ENCODE data around the gene CNTNAP2.
"Not testable (repeated sequence)": the region's sequence is repeated elsewhere in the genome, so short reads cannot be mapped to it uniquely, and the experiment has no call there.

CNTNAP2 gene

DNA sequence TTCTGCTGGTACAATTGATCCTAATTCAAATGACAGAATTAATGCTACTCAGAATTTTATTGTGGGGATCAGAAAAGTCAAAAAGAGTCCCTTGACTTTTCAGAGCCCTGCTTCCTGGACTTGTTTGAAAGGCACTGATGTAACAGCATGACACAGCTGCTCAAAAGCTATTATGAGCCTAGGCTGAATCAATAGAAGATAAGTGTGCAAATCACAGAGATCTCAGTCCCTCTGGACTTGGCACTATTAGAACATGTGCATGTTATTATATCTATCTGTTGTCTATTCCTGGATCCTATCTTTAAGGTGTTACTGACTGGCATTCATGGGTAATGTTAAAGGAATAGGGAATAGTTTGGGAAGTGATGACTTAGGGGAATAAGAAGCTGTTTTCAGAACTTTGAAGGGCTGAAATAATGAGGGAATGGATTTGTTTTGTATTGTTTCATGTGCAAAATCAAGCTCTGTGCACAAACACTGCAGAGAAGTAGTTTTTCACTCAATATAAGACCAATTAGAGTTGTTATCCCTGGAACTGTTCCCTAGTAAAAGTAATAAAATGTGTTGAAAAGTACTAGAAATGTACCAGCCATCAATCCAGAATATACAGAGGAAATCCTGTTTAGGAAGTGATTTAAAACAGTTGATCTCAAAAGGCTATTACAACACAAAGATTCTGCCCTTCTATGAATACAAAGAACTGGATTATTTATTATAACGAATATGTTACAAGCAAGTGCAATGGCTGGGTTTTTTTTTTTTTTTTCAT lies 1659.1 kb downstream of the CNTNAP2 start:
- Mint-ChIP-seq H3K4me1 (no peaks in the 10 kb centered on the region), H3K27ac (no peak overlapping the region), H3K27me3 (no peaks in the 10 kb centered on the region), H3K9me3 (no peaks in the 10 kb centered on the region), H3K4me3 (no peak overlapping the region), H3K36me3 (no peaks in the 10 kb centered on the region)
- CTCF ChIA-PET: no interaction called here
- no peak for DNase-seq

DNA sequence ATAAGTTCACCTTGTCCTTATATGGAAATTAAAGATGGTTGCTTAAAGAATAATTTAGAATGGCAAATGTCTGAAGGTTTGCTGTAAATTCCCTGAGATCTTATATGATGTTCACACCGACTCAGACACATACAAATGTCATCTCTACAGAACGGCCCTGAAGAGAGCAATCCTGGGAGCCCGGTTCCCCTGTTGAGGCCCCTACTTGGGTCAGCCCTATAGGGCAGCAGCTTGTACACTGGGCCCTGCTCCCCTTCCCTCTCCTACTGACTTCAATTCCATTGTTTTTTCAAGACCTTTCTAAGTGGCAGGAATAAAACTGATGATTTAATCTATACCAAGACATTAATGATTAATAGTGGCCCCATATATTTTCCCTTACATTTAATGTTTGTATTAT lies 1660.7 kb downstream of the CNTNAP2 start:
- Mint-ChIP-seq H3K27me3 (no peaks in the 10 kb centered on the region), H3K4me1 (no peaks in the 10 kb centered on the region), H3K9me3 (no peaks in the 10 kb centered on the region), H3K4me3 (no peak overlapping the region), H3K36me3 (no peaks in the 10 kb centered on the region), H3K27ac (no peak overlapping the region)
- no peak for DNase-seq
- CTCF ChIA-PET: no interaction called here

DNA sequence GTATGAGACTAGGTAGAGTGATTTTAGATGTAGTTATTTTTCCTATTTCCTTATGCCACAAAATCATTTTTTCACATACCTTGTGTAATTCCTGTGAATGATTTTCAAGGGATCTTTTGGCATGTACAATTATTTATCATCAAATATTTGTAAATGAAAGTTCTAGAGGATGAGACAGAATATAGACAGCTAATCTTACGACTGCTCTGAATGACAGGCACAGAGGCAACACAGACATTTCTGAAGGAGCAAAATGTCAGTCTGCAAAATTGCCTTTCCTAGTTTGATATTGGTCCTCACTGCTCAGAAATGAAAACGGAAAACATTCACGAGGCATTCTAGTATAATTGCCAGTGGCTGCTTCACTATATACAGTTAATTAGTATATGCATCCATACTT lies 1663.3 kb downstream of the CNTNAP2 start:
- Mint-ChIP-seq H3K27me3 (no peaks in the 10 kb centered on the region), H3K9me3 (peaks cover 2% of the 10 kb centered on the region), H3K36me3 (no peaks in the 10 kb centered on the region), H3K4me3 (no peak overlapping the region), H3K4me1 (no peaks in the 10 kb centered on the region), H3K27ac (no peak overlapping the region)
- no peak for DNase-seq
- CTCF ChIA-PET: no interaction called here

DNA sequence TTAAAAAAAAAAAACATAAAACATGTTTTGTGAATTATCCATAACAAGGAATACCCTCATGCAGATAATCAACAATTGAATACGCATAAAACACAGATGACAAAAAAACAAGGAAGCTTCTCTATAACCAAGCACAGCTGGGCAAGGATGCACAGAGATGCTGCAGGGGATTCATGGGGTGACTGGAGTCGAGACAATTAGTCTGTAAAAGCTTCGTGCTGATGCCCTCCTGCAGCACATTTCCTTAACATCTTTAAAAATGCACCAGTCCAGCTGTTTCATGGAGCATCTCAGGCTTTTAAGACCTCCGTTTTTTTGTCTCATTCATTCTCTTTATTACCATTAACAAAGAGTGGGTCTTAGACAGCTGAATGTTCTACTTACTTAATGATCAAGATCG lies 1680.0 kb downstream of the CNTNAP2 start:
- no peaks in the 10 kb centered on the region for H3K36me3 Mint-ChIP-seq
- H3K4me1 Mint-ChIP-seq: no peaks in the 10 kb centered on the region
- no peak overlapping the region for H3K27ac Mint-ChIP-seq
- no peak for DNase-seq
- H3K4me3 Mint-ChIP-seq: no peak overlapping the region
- no peaks in the 10 kb centered on the region for H3K27me3 Mint-ChIP-seq
- CTCF ChIA-PET: no interaction called here
- H3K9me3 Mint-ChIP-seq: peaks cover 2% of the 10 kb centered on the region

DNA sequence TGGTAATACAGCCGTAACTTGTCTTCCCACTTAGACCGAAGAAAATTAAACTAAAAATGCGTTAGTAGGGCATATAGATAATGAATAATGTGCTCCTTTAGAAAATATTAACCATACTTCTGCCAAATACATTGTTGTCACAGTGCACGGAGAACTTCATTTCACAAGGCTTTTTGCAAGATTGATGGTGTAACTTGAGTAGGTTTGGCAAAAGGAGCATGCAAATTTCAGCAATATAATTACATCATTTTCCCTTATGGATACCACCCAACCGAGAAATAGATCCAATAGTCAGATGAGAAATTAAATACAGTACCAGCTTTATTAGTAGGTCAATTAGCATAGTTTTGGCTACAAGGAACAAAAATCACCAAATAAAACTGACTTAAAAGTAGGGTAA lies 1681.4 kb downstream of the CNTNAP2 start:
- Mint-ChIP-seq H3K9me3 (peaks cover 2% of the 10 kb centered on the region), H3K27ac (no peak overlapping the region), H3K4me3 (no peak overlapping the region), H3K4me1 (no peaks in the 10 kb centered on the region), H3K27me3 (no peaks in the 10 kb centered on the region), H3K36me3 (no peaks in the 10 kb centered on the region)
- DNase-seq: no peak
- CTCF ChIA-PET: no interaction called here

DNA sequence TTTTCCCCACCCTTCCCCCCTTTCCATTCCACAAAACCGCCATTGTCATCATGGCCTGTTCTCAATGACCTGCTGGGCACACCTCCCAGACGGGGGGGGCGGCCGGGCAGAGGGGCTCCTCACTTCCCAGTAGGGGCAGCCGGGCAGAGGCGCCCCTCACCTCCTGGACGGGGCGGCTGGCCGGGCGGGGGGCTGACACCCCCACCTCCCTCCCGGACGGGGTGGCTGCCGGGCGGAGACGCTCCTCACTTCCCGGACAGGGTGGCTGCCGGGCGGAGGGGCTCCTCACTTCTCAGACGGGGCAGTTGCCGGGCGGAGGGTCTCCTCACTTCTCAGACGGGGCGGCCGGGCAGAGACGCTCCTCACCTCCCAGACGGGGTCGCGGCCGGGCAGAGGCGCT lies 1685.2 kb downstream of the CNTNAP2 start:
- H3K36me3 Mint-ChIP-seq, H3K27ac Mint-ChIP-seq, H3K4me3 Mint-ChIP-seq, H3K4me1 Mint-ChIP-seq, DNase-seq, CTCF ChIA-PET, H3K9me3 Mint-ChIP-seq, H3K27me3 Mint-ChIP-seq: not testable (repeated sequence)

DNA sequence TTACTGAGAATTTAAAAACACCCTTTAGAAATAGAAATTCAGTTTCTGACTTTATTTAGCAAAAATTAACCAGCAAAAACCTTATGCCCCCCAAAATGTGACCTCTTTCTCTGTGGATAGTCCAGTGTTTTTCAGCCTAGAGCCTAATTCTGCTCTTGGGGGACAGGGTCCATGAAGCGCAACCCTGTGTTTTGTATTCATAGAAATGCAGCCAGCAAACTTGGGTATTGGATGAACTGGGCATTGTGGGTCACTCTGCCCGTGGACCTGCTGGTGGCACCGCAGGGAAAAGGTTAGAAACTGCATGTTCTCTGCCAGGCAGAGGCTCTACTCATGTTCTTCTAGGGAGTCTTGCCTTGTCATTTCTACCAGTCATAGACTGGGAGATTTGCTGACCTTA lies 1686.5 kb downstream of the CNTNAP2 start:
- H3K27ac Mint-ChIP-seq: no peak overlapping the region
- H3K27me3 Mint-ChIP-seq: no peaks in the 10 kb centered on the region
- CTCF ChIA-PET: no interaction called here
- H3K36me3 Mint-ChIP-seq: no peaks in the 10 kb centered on the region
- no peak for DNase-seq
- H3K4me3 Mint-ChIP-seq: no peak overlapping the region
- peaks cover 8% of the 10 kb centered on the region for H3K9me3 Mint-ChIP-seq
- no peaks in the 10 kb centered on the region for H3K4me1 Mint-ChIP-seq

DNA sequence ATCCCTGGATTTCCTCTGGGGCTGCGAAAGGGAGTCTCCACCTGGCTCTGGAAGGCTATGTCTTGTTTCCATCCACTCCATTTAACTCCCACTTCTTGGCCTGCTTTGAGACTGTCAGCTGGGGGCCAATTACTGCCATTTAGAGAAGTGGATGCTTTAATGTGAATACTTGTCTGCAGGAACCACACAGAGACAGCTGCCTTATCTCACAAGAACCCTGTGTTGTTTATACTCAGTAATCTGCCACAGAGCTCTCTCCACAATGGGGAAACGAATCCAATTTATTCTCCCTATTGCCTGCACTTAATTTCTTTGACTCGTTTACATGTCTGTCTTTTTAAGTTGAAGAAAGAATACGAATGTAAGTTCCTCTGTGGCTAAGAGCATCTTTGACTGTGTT lies 1687.0 kb downstream of the CNTNAP2 start:
- no peak for DNase-seq
- H3K36me3 Mint-ChIP-seq: no peaks in the 10 kb centered on the region
- CTCF ChIA-PET: no interaction called here
- H3K4me1 Mint-ChIP-seq: no peaks in the 10 kb centered on the region
- peaks cover 8% of the 10 kb centered on the region for H3K9me3 Mint-ChIP-seq
- no peaks in the 10 kb centered on the region for H3K27me3 Mint-ChIP-seq
- H3K27ac Mint-ChIP-seq: no peak overlapping the region
- no peak overlapping the region for H3K4me3 Mint-ChIP-seq

DNA sequence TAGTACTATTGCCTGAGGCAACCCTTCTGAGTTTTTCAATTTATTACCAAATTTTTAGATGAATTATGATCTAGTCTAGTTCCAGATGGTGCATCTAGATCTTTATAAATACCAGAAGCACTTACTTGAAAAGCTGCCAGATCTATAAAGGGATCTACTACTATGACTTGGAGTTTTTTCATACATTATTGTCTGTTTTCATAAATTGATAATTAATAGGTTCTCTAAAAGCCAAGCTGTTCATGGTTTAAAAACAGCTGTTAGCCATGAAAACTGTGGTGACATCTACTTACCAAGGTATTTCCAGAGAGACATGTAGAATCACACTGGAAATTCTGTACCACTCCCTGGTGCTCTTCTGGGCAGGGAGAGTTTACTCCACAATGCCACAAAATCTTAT lies 1687.4 kb downstream of the CNTNAP2 start:
- no peaks in the 10 kb centered on the region for H3K4me1 Mint-ChIP-seq
- peaks cover 8% of the 10 kb centered on the region for H3K9me3 Mint-ChIP-seq
- H3K27me3 Mint-ChIP-seq: no peaks in the 10 kb centered on the region

DNA sequence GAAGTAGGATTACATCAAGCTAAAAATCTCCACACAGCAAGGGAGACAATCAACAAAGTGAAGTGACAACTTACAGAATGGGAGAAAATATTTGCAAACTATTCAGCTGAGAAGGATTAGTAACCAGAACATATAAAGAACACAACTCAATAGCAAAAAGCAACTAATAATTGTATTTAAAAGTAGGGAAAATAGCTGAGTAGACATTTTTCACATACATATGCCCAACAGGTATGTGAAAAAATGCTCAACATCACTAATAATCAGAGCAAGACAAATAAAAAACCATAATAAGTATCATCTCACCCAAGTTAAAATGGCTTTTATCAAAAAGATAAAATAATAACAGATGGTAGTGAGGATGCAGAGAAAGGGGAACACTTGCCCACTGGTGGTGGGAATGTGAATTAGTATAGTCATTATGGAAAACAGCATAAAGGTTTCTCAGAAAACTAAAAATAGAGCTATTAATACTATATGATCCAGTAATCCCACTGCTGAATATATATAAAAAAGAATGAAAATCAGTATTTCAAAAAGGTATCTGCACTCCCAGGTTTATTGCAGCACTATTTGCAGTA lies 1689.5 kb downstream of the CNTNAP2 start:
- no peak for DNase-seq
- Mint-ChIP-seq H3K9me3 (peaks cover 6% of the 10 kb centered on the region), H3K4me3 (no peak overlapping the region), H3K27me3 (no peaks in the 10 kb centered on the region), H3K4me1 (no peaks in the 10 kb centered on the region), H3K36me3 (no peaks in the 10 kb centered on the region), H3K27ac (no peak overlapping the region)
- CTCF ChIA-PET: no interaction called here

More for the DNA sequence above, 1687.4 kb downstream of the CNTNAP2 start:
- no peak for DNase-seq
- Mint-ChIP-seq H3K36me3 (no peaks in the 10 kb centered on the region), H3K27ac (no peak overlapping the region), H3K4me3 (no peak overlapping the region)
- CTCF ChIA-PET: no interaction called here

DNA sequence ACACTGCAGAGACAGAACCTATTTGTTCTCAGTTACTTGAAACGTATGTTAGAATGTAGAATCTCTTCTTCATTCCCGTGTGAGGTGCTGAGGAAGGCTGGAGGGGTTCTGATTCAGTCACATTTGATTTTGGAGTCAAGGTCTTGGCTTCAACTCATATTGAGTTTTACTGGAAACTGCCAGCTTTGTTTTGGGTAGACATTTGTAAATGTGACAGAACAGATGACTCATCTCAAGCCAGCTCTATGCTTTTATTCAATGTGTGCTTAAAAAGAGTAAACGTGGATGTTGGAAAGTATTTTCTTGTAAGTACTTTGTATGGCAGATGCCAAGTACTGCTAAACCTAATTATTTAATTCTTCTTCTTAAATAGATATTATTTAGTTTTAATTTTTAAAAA lies 1693.2 kb downstream of the CNTNAP2 start:
- Mint-ChIP-seq H3K27ac (no peak overlapping the region), H3K4me3 (no peak overlapping the region), H3K36me3 (no peaks in the 10 kb centered on the region), H3K9me3 (peaks cover 8% of the 10 kb centered on the region), H3K4me1 (no peaks in the 10 kb centered on the region), H3K27me3 (no peaks in the 10 kb centered on the region)
- CTCF ChIA-PET: no interaction called here
- DNase-seq: no peak

DNA sequence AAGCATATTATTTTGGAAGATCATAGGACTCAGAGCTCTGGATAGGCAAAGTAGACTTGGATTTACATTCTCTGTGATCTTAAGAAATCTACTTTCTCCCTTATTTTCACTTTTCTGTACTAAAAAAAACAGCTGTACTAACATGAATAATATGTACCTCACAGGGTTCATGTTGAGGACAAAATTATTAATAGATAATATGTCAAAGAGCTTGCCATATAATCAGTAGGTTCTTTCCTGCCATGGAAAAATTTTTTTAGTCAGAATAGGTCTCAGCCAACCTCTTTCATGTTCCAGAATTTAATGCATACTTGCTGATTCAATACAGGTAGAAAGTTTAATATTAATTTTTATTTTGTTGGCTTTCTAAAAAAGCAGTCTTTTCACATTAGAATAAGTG lies 1693.7 kb downstream of the CNTNAP2 start:
- H3K36me3 Mint-ChIP-seq: no peaks in the 10 kb centered on the region
- CTCF ChIA-PET: no interaction called here
- H3K27me3 Mint-ChIP-seq: no peaks in the 10 kb centered on the region
- no peak overlapping the region for H3K4me3 Mint-ChIP-seq
- no peak for DNase-seq
- no peaks in the 10 kb centered on the region for H3K4me1 Mint-ChIP-seq
- peaks cover 7% of the 10 kb centered on the region for H3K9me3 Mint-ChIP-seq
- H3K27ac Mint-ChIP-seq: no peak overlapping the region

DNA sequence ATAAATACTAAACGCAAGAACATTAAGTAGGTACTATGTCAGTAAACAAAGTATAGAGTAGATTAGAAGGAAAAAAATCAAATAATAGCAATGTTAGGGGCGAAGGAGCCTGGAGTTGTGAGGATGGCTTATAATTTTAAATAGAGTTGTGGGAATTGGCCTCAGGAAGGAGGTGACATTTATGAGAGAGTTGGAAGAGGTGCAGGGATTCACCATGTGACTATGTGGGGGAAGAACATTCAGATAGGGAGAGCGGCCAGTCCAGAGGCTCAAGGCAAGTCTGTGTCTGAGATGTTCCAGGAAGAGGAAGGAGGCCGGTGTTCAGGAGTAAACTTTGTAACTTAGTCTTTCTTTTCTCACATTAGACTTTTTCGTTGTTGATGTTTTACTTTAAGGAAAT lies 1695.3 kb downstream of the CNTNAP2 start:
- no peaks in the 10 kb centered on the region for H3K27me3 Mint-ChIP-seq
- H3K9me3 Mint-ChIP-seq: peaks cover 3% of the 10 kb centered on the region
- H3K27ac Mint-ChIP-seq: no peak overlapping the region
- no peaks in the 10 kb centered on the region for H3K36me3 Mint-ChIP-seq
- DNase-seq: no peak
- no peaks in the 10 kb centered on the region for H3K4me1 Mint-ChIP-seq
- CTCF ChIA-PET: no interaction called here
- H3K4me3 Mint-ChIP-seq: no peak overlapping the region

DNA sequence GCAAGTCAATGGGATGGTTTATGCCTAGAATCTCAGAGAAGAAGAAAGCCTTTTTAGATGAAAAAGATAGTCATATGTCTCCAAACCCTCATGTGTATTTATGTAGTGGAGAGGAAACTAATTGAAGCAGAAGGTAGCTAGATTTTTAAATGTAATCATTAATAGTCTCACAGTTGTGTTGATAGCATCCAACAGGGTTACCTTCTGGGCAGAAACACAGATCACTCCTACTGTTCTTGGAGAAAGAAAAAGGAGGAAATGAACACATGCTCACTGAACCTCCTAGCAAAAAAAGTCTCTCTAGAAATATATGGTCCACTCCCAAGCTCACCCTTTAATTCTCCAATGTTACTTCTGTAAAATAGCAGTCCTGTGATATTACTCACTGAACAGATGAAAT lies 1696.7 kb downstream of the CNTNAP2 start:
- no peak overlapping the region for H3K4me3 Mint-ChIP-seq
- CTCF ChIA-PET: no interaction called here
- H3K27me3 Mint-ChIP-seq: no peaks in the 10 kb centered on the region
- no peaks in the 10 kb centered on the region for H3K4me1 Mint-ChIP-seq
- no peak for DNase-seq
- no peak overlapping the region for H3K27ac Mint-ChIP-seq
- H3K36me3 Mint-ChIP-seq: no peaks in the 10 kb centered on the region
- peaks cover 3% of the 10 kb centered on the region for H3K9me3 Mint-ChIP-seq

DNA sequence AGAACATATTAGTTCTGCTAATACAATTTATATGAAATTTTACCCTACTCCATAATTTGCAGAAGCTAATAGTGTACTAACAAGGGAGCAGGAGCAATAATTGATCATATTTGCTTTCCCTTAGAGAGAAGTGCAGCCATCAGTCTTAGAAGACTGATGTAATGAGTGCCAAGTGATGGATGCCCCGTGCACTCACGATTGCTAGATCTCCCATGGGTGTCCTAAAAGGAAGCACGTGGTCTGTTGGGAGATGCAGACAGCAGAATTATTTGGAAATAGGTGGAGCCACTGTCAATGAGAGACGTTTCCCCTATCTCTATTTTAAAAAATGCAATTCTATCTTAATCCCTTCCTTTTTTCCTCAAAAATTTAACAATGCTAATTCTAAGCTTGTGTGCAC lies 1701.7 kb downstream of the CNTNAP2 start:
- H3K27ac Mint-ChIP-seq: no peak overlapping the region
- no peaks in the 10 kb centered on the region for H3K9me3 Mint-ChIP-seq
- H3K4me1 Mint-ChIP-seq: no peaks in the 10 kb centered on the region
- no peaks in the 10 kb centered on the region for H3K36me3 Mint-ChIP-seq
- H3K27me3 Mint-ChIP-seq: no peaks in the 10 kb centered on the region
- CTCF ChIA-PET: interaction anchor here (0.8 kb wide), 1 partner anchor 37 kb away, joined by 3 read pairs; no protein-coding TSS in a partner anchor
- H3K4me3 Mint-ChIP-seq: no peak overlapping the region
- DNase-seq: no peak
